Right lobe of liver (tissue), 6 donors: Measurements from ENCODE around the gene GBE1. TPM values are rescaled to one million over a fixed set of nuclear protein-coding genes. Genes with fewer than 3 reads are reported as not detected.

ENCODE experiments used
- ATAC-seq, 4 donors: fragments of 200-7000 bp; cut with Tn5 transposase; one replicate each; pipeline ENCODE4 v1.9.1; 2020; ENCODE audit warnings: mild to moderate bottlenecking in 4 of 4, moderate library complexity in 4 of 4
- DNase-seq, 3 donors: peaks; one replicate each; pipeline ENCODE4 v3.0.0-alpha.2; 2020
- H3K27ac ChIP-seq, 3 donors: fragments of 200-600 bp; one replicate each; pipeline ENCODE4 v1.8.0; 2022
- H3K27me3 ChIP-seq, 2 donors: fragments of 200-600 bp; one replicate each; pipeline ENCODE4 v1.8.0; 2022
- H3K36me3 ChIP-seq, 4 donors: fragments of 200-600 bp; sonication (generic) in 1 of 4; one replicate each; pipeline versions ENCODE4 v1.5.1 to v1.8.0; 2017 to 2022; ENCODE audit warnings: control low read depth in 1 of 4
- H3K4me1 ChIP-seq, 4 donors: fragments of 200-600 bp; sonication (generic) in 1 of 4; one replicate each; pipeline versions ENCODE4 v1.5.1 to v1.8.0; 2017 to 2022; ENCODE audit warnings: control low read depth in 1 of 4
- H3K4me3 ChIP-seq, 3 donors: fragments of 200-600 bp; one replicate each; pipeline ENCODE4 v1.8.0; 2022
- H3K9me3 ChIP-seq, 4 donors: fragments of 200-600 bp; sonication (generic) in 1 of 4; one replicate each; pipeline versions ENCODE4 v1.5.1 to v1.8.0; 2017 to 2022; ENCODE audit warnings: control low read depth in 1 of 4
- POLR2A ChIP-seq: fragments of 450-650 bp; IDR thresholded peaks from one replicate; pipeline ENCODE4 v1.6.1; 2017; ENCODE audit warnings: antibody characterized with exemption, mild to moderate bottlenecking
- WGBS: methylation state at CpG from one replicate; pipeline ENCODE4 v1.1.6; 2018; ENCODE audit warnings: low coverage, low lambda C conversion rate; ENCODE audit not compliant: insufficient coverage; ENCODE audit errors: missing lambda C conversion rate; 5-methylcytosine and 5-hydroxymethylcytosine counted together
- intact Hi-C, 2 donors: fragments of 100-400 bp; cut with DNase I; formaldehyde crosslinking; loops; one replicate each; pipeline versions ENCODE4 v1.11.2 to v1.14.1; 2022
- total RNA-seq, 6 experiments: library from RNA; depleted of rRNA in 2 of 6; stranded (reverse); fragments of >200 nt in 2 of 6; fragmentation: NEBNext Ultra II Directional in 3 of 6; extraction: Animal tissue kit (Norgen Biotek cat#: 25700) in 3 of 6; gene quantifications; one replicate each; pipeline versions ENCODE4 v1.1.0 to v1.2.4, GENCODE V29; 2016 to 2023
- TF ChIP-seq, protein P1 (sequence below), 4 donors: fragments of 200-600 bp in 3 of 4; fragments of 450-650 bp in 1 of 4; IDR thresholded peaks; one replicate each; pipeline versions ENCODE4 v1.5.1 to v1.8.0; 2016 to 2022; ENCODE audit warnings: antibody characterized with exemption in 4 of 4, mild to moderate bottlenecking in 2 of 4
- donor health status: DM: no; HTN: yes; CAD: no.
- donor health status: DM: no; HTN: no; CAD: no.
- donor health status: DM: no; HTN: no; CAD: no.
- donor health status: DM: no; HTN: yes; CAD: no.
- donor health status: DM: no; HTN: yes; CAD: no.

The GBE1 gene
- total RNA-seq, 6 experiments from 2014 or later: 27.3 to 66.0 (median 57.3) TPM

DNA sequence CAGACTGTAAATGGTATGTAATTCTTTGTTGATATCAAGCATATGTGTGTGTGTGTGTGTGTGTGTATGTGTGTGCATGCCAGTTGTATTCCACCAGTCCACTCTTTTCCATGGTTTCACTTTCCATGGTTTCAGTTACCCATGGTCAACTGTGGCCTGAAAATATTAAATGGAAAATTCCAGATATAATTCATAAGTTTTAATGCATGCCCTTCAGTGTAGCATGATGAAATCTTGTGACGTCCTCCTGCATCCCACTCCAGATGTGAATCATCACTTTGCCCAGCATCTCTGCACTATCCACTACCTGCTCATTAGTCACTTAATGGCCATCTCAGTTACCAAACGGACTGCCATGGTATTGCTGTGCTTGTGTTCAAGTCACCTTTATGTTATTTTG lies 215.9 kb downstream of the GBE1 start:
- 100% methylated on average over 2 of the region's 2 CpGs for WGBS
- H3K4me3 ChIP-seq: no peak overlapping the region
- H3K9me3 ChIP-seq: no peaks in the 10 kb centered on the region
- DNase-seq: no peak
- no peaks in the 10 kb centered on the region for H3K27me3 ChIP-seq
- H3K4me1 ChIP-seq: no peaks in the 10 kb centered on the region
- no peak overlapping the region for H3K27ac ChIP-seq
- intact Hi-C loops: no loop called here
- no peaks in the 10 kb centered on the region for H3K36me3 ChIP-seq
- no peak for TF ChIP-seq POLR2A
- TF ChIP-seq, protein P1, sequence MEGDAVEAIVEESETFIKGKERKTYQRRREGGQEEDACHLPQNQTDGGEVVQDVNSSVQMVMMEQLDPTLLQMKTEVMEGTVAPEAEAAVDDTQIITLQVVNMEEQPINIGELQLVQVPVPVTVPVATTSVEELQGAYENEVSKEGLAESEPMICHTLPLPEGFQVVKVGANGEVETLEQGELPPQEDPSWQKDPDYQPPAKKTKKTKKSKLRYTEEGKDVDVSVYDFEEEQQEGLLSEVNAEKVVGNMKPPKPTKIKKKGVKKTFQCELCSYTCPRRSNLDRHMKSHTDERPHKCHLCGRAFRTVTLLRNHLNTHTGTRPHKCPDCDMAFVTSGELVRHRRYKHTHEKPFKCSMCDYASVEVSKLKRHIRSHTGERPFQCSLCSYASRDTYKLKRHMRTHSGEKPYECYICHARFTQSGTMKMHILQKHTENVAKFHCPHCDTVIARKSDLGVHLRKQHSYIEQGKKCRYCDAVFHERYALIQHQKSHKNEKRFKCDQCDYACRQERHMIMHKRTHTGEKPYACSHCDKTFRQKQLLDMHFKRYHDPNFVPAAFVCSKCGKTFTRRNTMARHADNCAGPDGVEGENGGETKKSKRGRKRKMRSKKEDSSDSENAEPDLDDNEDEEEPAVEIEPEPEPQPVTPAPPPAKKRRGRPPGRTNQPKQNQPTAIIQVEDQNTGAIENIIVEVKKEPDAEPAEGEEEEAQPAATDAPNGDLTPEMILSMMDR (IDR thresholded peaks at IDR 0.05): no peak
- peak in 1 of 4 donors; percentile 22 for ATAC-seq

DNA sequence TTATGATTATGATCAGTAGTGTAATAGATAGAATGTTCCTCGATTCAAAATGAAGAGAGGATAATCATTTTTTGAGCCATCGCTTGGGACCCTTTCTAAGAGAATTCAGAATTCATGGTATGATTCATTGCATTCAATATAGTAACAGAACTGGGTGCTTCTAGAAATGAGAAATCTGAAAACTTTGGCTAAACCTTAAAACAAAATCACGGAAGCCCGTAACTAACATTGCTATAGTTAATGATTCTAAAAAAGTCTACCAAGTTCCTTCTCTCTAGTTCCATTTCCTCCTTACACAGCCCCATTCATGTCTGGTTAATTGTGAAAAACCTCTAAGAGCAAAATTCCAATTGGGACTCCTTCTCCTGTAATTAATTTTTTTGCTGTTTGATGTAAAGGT lies 217.1 kb downstream of the GBE1 start:
- H3K27me3 ChIP-seq: no peaks in the 10 kb centered on the region
- intact Hi-C loops: no loop called here

DNA sequence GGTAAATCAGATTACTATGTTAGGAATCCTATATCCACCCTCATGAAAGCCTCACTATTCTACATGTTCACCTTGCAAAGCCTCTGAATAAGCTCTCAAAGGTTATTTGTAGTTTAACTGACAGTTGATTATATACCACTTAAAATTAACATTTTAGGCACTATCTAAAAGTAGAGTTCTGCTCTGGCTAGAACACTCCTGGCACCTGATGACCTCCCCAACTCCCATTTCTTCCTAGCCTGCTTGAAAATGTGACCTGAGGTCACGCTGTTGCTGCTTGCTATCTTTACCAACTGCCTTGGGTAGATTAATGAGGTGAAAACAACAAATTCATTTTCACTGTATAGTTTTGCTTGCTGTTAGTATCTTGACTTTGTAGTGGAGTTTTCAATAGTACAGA lies 220.7 kb downstream of the GBE1 start:
- Histone ChIP-seq H3K27me3 (no peaks in the 10 kb centered on the region), H3K36me3 (peaks cover 0 to under 1% (median 0%) of the 10 kb centered on the region in 4 donors), H3K27ac (no peak overlapping the region), H3K4me3 (no peak overlapping the region), H3K4me1 (no peaks in the 10 kb centered on the region), H3K9me3 (no peaks in the 10 kb centered on the region)
- TF ChIP-seq POLR2A: no peak
- TF ChIP-seq, protein P1 (IDR thresholded peaks at IDR 0.05): no peak
- intact Hi-C loops: no loop called here
- DNase-seq: no peak
- no peak for ATAC-seq
- WGBS: 100% methylated on average over 1 of the region's 1 CpG

More for the DNA sequence above, 217.1 kb downstream of the GBE1 start:
- no peak overlapping the region for H3K27ac ChIP-seq
- ATAC-seq (no peak), DNase-seq (no peak)
- WGBS: 81% methylated on average over 4 of the region's 4 CpGs
- H3K9me3 ChIP-seq: no peaks in the 10 kb centered on the region
- no peak for TF ChIP-seq POLR2A
- TF ChIP-seq, protein P1 (IDR thresholded peaks at IDR 0.05): no peak
- H3K4me3 ChIP-seq: no peak overlapping the region
- H3K4me1 ChIP-seq: no peaks in the 10 kb centered on the region
- no peaks in the 10 kb centered on the region for H3K36me3 ChIP-seq

DNA sequence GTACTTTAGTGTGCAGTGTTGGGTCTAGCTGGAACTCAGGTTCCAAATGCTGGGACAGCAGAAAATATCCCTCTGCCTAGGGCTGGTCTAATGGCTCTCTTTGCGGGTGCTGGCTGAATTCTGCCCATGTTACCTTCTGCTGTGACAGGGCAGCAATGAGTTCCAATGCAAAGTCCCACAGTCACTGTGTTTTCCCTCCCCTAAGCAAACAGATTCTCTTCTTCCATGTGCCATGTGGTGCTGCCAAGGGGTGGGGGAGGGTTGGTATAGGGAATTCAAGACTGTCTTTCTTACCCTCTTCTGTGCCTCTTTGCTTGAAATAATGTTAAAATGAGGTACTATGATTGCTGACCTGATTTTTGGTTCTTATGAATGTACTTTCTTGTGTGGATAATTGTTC lies 229.6 kb downstream of the GBE1 start:
- H3K9me3 ChIP-seq: no peaks in the 10 kb centered on the region
- no peak overlapping the region for H3K4me3 ChIP-seq
- no peaks in the 10 kb centered on the region for H3K27me3 ChIP-seq
- peak overlapping the region in 2 of 3 donors; percentile 23 to 64 for H3K27ac ChIP-seq
- H3K4me1 ChIP-seq: peaks cover 0 to 26% (median 7%) of the 10 kb centered on the region in 4 donors
- intact Hi-C loops: no loop called here
- DNase-seq (peak in 1 of 3 donors; percentile 54), ATAC-seq (peak; percentile 48 to 87 (median 78))
- no CpG with 5 or more reads among the region's 1 CpG for WGBS
- TF ChIP-seq, protein P1 (IDR thresholded peaks at IDR 0.05): no peak
- no peak for TF ChIP-seq POLR2A
- H3K36me3 ChIP-seq: peaks cover 0 to 5% (median 3%) of the 10 kb centered on the region in 4 donors

DNA sequence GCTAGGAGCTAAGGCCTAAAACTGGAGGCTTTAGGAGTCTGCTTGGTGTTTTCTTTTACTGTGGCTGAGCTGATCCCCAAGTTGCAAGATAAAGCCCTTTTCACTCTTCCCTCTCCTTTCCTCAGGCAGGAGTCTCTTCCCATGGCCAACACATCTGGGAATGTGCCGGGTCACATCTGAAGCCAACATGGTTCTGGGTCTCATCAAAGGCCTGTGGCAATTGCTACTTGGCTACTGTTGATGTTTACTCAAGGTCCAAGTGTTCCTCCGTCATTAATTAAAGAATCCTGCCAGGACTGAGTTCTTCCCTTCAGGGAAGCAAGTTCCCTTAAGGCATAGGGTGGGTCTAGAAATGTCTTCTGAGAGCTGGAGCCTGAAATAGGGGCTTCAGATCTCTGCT lies 230.2 kb downstream of the GBE1 start:
- Histone ChIP-seq H3K36me3 (peaks cover 0 to 5% (median 3%) of the 10 kb centered on the region in 4 donors), H3K27ac (peak overlapping the region; percentile 8 to 64 (median 32)), H3K4me3 (no peak overlapping the region), H3K4me1 (peaks cover 0 to 26% (median 7%) of the 10 kb centered on the region in 4 donors), H3K27me3 (no peaks in the 10 kb centered on the region), H3K9me3 (no peaks in the 10 kb centered on the region)
- peak in 3 of 4 donors; percentile 24 to 65 (median 57) for ATAC-seq
- 47% methylated on average over 2 of the region's 2 CpGs for WGBS
- DNase-seq: no peak
- intact Hi-C loops: no loop called here
- no peak for TF ChIP-seq POLR2A
- TF ChIP-seq, protein P1 (IDR thresholded peaks at IDR 0.05): no peak
